ENCODE data around the gene MED16. TPM values are rescaled to one million over a fixed set of nuclear protein-coding genes. Genes with fewer than 3 reads are reported as not detected.

The MED16 gene
- total and polyA plus RNA-seq, 4 donors, result 20.3 to 66.1 (median 38.5) TPM

- 85% methylated on average over 24 of the region's 24 CpGs for WGBS (ENCODE audit: insufficient coverage)
- Histone ChIP-seq H3K4me1 (ENCODE audit: control insufficient read depth, insufficient read depth, low read length) (peaks cover 13% of the 10 kb centered on the region), H3K36me3 (ENCODE audit: control insufficient read depth, insufficient read depth, low read length) (no peaks in the 10 kb centered on the region), H3K27ac (ENCODE audit: low read depth, low read length) (no peak within 1 kb of the TSS), H3K27me3 (ENCODE audit: control insufficient read depth, insufficient read depth, low read length) (peaks cover 21% of the 10 kb centered on the region), H3K4me3 (ENCODE audit: low read depth, low read length) (no peak within 1 kb of the TSS), H3K9me3 (ENCODE audit: control insufficient read depth, insufficient read depth, low read length) (no peaks in the 10 kb centered on the region)
- DNase-seq (ENCODE audit: low read depth in 4 of 6, low spot score in 6 of 6), result no peak
These were observed 52.3 kb downstream of the MED16 start, which contains the start of gene PRTN3 for GRCh38 chr19:840519-841206. Gene PRTN3, plus strand, starts transcription at chr19:840999. Its CDS starts 10 bp downstream, at chr19:841009.

GRCh38 chr19:835210-835810 lies 57.7 kb downstream of the MED16 start:
- no peak for DNase-seq (ENCODE audit: low read depth in 4 of 6, low spot score in 6 of 6)
- H3K4me1 ChIP-seq (ENCODE audit: control insufficient read depth, insufficient read depth, low read length), result peaks cover 3% of the 10 kb centered on the region
- no peak overlapping the region for H3K4me3 ChIP-seq (ENCODE audit: low read depth, low read length)
- H3K27me3 ChIP-seq (ENCODE audit: control insufficient read depth, insufficient read depth, low read length), result peaks cover 2% of the 10 kb centered on the region
- WGBS (ENCODE audit: insufficient coverage), result 83% methylated on average over 30 of the region's 36 CpGs
- no peaks in the 10 kb centered on the region for H3K36me3 ChIP-seq (ENCODE audit: control insufficient read depth, insufficient read depth, low read length)
- H3K9me3 ChIP-seq (ENCODE audit: control insufficient read depth, insufficient read depth, low read length), result no peaks in the 10 kb centered on the region
- H3K27ac ChIP-seq (ENCODE audit: low read depth, low read length), result no peak overlapping the region

- H3K27me3 ChIP-seq (ENCODE audit: control insufficient read depth, insufficient read depth, low read length), result peaks cover 2% of the 10 kb centered on the region
These were observed 58.8 kb downstream of the MED16 start for GRCh38 chr19:834216-834615.

GRCh38 chr19:831407-832369 lies 61.3 kb downstream of the MED16 start:
- Histone ChIP-seq H3K27me3 (ENCODE audit: control insufficient read depth, insufficient read depth, low read length) (peaks cover 2% of the 10 kb centered on the region), H3K27ac (ENCODE audit: low read depth, low read length) (no peak overlapping the region), H3K4me1 (ENCODE audit: control insufficient read depth, insufficient read depth, low read length) (no peaks in the 10 kb centered on the region), H3K9me3 (ENCODE audit: control insufficient read depth, insufficient read depth, low read length) (no peaks in the 10 kb centered on the region), H3K36me3 (ENCODE audit: control insufficient read depth, insufficient read depth, low read length) (no peaks in the 10 kb centered on the region), H3K4me3 (ENCODE audit: low read depth, low read length) (no peak overlapping the region)
- WGBS (ENCODE audit: insufficient coverage), result 64% methylated on average over 24 of the region's 38 CpGs
- no peak for DNase-seq (ENCODE audit: low read depth in 4 of 6, low spot score in 6 of 6)

More at GRCh38 chr19:834216-834615, 58.8 kb downstream of the MED16 start:
- peaks cover 3% of the 10 kb centered on the region for H3K4me1 ChIP-seq (ENCODE audit: control insufficient read depth, insufficient read depth, low read length)
- H3K36me3 ChIP-seq (ENCODE audit: control insufficient read depth, insufficient read depth, low read length), result no peaks in the 10 kb centered on the region
- DNase-seq (ENCODE audit: low read depth in 4 of 6, low spot score in 6 of 6), result no peak
- no peaks in the 10 kb centered on the region for H3K9me3 ChIP-seq (ENCODE audit: control insufficient read depth, insufficient read depth, low read length)
- no peak overlapping the region for H3K4me3 ChIP-seq (ENCODE audit: low read depth, low read length)
- 78% methylated on average over 23 of the region's 24 CpGs for WGBS (ENCODE audit: insufficient coverage)
- H3K27ac ChIP-seq (ENCODE audit: low read depth, low read length), result no peak overlapping the region

DNA sequence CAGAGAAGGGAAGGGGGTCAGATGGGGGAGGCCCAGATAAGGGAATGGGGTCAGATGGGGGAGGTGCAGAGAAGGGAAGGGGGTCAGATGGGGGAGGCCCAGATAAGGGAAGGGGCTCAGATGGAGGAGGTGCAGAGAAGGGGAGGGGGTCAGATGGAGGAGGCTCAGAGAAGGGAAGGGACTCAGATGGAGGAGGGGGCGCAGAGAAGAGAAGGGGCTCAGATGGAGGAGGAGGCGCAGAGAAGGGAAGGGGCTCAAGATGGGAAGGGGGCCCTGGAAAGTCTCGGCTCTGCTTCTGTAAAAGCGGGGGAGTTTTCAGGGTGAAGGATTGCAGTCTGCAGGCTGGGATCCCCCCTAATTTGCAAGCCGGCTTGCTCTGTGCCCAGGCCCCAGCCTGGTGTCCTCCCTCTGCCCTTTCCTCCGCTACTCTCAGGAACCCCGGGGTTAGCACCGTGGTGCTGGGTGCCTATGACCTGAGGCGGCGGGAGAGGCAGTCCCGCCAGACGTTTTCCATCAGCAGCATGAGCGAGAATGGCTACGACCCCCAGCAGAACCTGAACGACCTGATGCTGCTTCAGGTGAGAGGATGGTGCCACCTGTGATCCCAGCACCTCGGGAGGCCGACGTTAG lies 63.7 kb downstream of the MED16 start:
- 82% methylated on average over 16 of the region's 18 CpGs for WGBS (ENCODE audit: insufficient coverage)
- Histone ChIP-seq H3K4me3 (ENCODE audit: low read depth, low read length) (no peak overlapping the region), H3K4me1 (ENCODE audit: control insufficient read depth, insufficient read depth, low read length) (no peaks in the 10 kb centered on the region), H3K27ac (ENCODE audit: low read depth, low read length) (no peak overlapping the region), H3K36me3 (ENCODE audit: control insufficient read depth, insufficient read depth, low read length) (no peaks in the 10 kb centered on the region), H3K9me3 (ENCODE audit: control insufficient read depth, insufficient read depth, low read length) (no peaks in the 10 kb centered on the region), H3K27me3 (ENCODE audit: control insufficient read depth, insufficient read depth, low read length) (no peaks in the 10 kb centered on the region)
- no peak for DNase-seq (ENCODE audit: low read depth in 4 of 6, low spot score in 6 of 6)

GRCh38 chr19:827710-828321 lies 65.2 kb downstream of the MED16 start, which contains the start of gene AZU1:
Gene AZU1, plus strand, starts transcription at chr19:827837. Its CDS starts 10 bp downstream, at chr19:827847.
- 72% methylated on average over 33 of the region's 33 CpGs for WGBS (ENCODE audit: insufficient coverage)

DNA sequence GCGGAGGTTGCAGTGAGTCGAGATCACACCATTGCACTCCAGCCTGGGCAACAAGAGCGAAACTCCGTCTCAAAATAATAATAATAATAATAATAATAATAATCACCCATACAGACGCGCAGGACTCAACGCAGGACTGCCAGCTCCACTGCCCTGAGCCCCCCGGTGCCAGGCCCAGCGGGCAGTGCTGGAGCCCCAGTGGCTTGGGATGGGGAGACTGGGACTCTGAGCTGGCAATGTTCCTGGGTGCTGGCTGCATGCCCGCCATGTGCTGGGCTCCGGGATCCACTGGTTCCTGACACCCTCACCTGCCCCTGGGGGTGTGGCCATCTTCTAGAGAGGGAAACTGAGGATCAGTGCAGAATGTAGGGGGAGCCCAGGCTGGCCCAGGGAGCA lies 65.7 kb downstream of the MED16 start:
- H3K4me1 ChIP-seq (ENCODE audit: control insufficient read depth, insufficient read depth, low read length), result peaks cover 11% of the 10 kb centered on the region
- H3K4me3 ChIP-seq (ENCODE audit: low read depth, low read length), result no peak overlapping the region
- no peaks in the 10 kb centered on the region for H3K36me3 ChIP-seq (ENCODE audit: control insufficient read depth, insufficient read depth, low read length)
- no peak overlapping the region for H3K27ac ChIP-seq (ENCODE audit: low read depth, low read length)
- no peaks in the 10 kb centered on the region for H3K27me3 ChIP-seq (ENCODE audit: control insufficient read depth, insufficient read depth, low read length)
- WGBS (ENCODE audit: insufficient coverage), result 91% methylated on average over 6 of the region's 11 CpGs
- H3K9me3 ChIP-seq (ENCODE audit: control insufficient read depth, insufficient read depth, low read length), result no peaks in the 10 kb centered on the region
- DNase-seq (ENCODE audit: low read depth in 4 of 6, low spot score in 6 of 6), result no peak

More at GRCh38 chr19:827710-828321, 65.2 kb downstream of the MED16 start, which contains the start of gene AZU1:
- Histone ChIP-seq H3K27ac (ENCODE audit: low read depth, low read length) (no peak within 1 kb of the TSS), H3K36me3 (ENCODE audit: control insufficient read depth, insufficient read depth, low read length) (no peaks in the 10 kb centered on the region), H3K4me1 (ENCODE audit: control insufficient read depth, insufficient read depth, low read length) (peaks cover 7% of the 10 kb centered on the region), H3K27me3 (ENCODE audit: control insufficient read depth, insufficient read depth, low read length) (no peaks in the 10 kb centered on the region), H3K4me3 (ENCODE audit: low read depth, low read length) (no peak within 1 kb of the TSS), H3K9me3 (ENCODE audit: control insufficient read depth, insufficient read depth, low read length) (no peaks in the 10 kb centered on the region)
- DNase-seq (ENCODE audit: low read depth in 4 of 6, low spot score in 6 of 6), result no peak

GRCh38 chr19:825897-826644 lies 66.9 kb downstream of the MED16 start:
- no peaks in the 10 kb centered on the region for H3K27me3 ChIP-seq (ENCODE audit: control insufficient read depth, insufficient read depth, low read length)
- H3K4me1 ChIP-seq (ENCODE audit: control insufficient read depth, insufficient read depth, low read length), result peaks cover 11% of the 10 kb centered on the region
- no peak overlapping the region for H3K4me3 ChIP-seq (ENCODE audit: low read depth, low read length)
- no peaks in the 10 kb centered on the region for H3K9me3 ChIP-seq (ENCODE audit: control insufficient read depth, insufficient read depth, low read length)
- no peak for DNase-seq (ENCODE audit: low read depth in 4 of 6, low spot score in 6 of 6)
- WGBS (ENCODE audit: insufficient coverage), result 68% methylated on average over 4 of the region's 19 CpGs
- no peaks in the 10 kb centered on the region for H3K36me3 ChIP-seq (ENCODE audit: control insufficient read depth, insufficient read depth, low read length)
- H3K27ac ChIP-seq (ENCODE audit: low read depth, low read length), result no peak overlapping the region

All from spinal cord (tissue), 10 donors.